Measurements from ENCODE around the gene GALNT2. TPM values are rescaled to one million over a fixed set of nuclear protein-coding genes. Genes with fewer than 3 reads are reported as not detected.

The GALNT2 gene
- total and polyA plus RNA-seq, 9 of the 15 experiments (the other 6 are each of a cell fraction or from before 2014, with no cell fraction given): 1.6 to 106 (median 51.9) TPM

GRCh38 chr1:230138561-230139239, 71.7 kb downstream of the GALNT2 start (continued):
- TF ChIP-seq ZNF639 (CRISPR knock-in tag; conservative IDR thresholded peaks at IDR 0.05 in 1 of 2, IDR thresholded peaks at IDR 0.05 in 1 of 2) (peak in 1 of 2 experiments; percentile 95; a peak in 2 of 4 replicates), CTCFL (IDR thresholded peaks at IDR 0.05; ENCODE audit: borderline replicate concordance, insufficient read depth, low read depth, low read length, poor library complexity, severe bottlenecking) (no peak), RERE (CRISPR knock-in tag; IDR thresholded peaks at IDR 0.05; ENCODE audit: borderline replicate concordance) (no peak), HNRNPLL (IDR thresholded peaks at IDR 0.05; ENCODE audit: low read depth, low read length, poor library complexity, severe bottlenecking) (no peak), ZNF140 (CRISPR knock-in tag; IDR thresholded peaks at IDR 0.05) (no peak), LEF1 (IDR thresholded peaks at IDR 0.05) (no peak), ZNF57 (CRISPR knock-in tag; IDR thresholded peaks at IDR 0.05) (no peak), LCOR (CRISPR knock-in tag; IDR thresholded peaks at IDR 0.05) (no peak), ZNF586 (CRISPR knock-in tag; conservative IDR thresholded peaks at IDR 0.05) (peak; percentile 73; the same call in 1 of the 2 replicates), ZNF311 (CRISPR knock-in tag; IDR thresholded peaks at IDR 0.05) (peak; percentile 97), HDAC1 (IDR thresholded peaks at IDR 0.05) (no peak), SMARCA4 (IDR thresholded peaks at IDR 0.05) (no peak), ZEB2 (IDR thresholded peaks at IDR 0.05) (no peak), ZNF12 (CRISPR knock-in tag; IDR thresholded peaks at IDR 0.05) (no peak)

Measured in K562 (cell line).